Glomerular endothelial cell (primary cell): ENCODE measurements around the gene SLC28A1. TPM values are rescaled to one million over a fixed set of nuclear protein-coding genes. Genes with fewer than 3 reads are reported as not detected.
"Not testable (repeated sequence)": the region's sequence is repeated elsewhere in the genome, so short reads cannot be mapped to it uniquely, and the experiment has no call there.

Source experiments
- DNase-seq: peaks from one replicate; pipeline ENCODE4 v3.0.0-alpha.2; 2011; ENCODE audit warnings: low read depth, low spot score; ENCODE audit errors: extremely low read depth
- total RNA-seq: library from RNA; depleted of rRNA; stranded (reverse); fragments of >200 nt; gene quantifications from 2 replicates; pipeline ENCODE4 v1.2.3, GENCODE V29; 2015

The SLC28A1 gene
- total RNA-seq, 1 donor from 2014 or later: not detected

DNA sequence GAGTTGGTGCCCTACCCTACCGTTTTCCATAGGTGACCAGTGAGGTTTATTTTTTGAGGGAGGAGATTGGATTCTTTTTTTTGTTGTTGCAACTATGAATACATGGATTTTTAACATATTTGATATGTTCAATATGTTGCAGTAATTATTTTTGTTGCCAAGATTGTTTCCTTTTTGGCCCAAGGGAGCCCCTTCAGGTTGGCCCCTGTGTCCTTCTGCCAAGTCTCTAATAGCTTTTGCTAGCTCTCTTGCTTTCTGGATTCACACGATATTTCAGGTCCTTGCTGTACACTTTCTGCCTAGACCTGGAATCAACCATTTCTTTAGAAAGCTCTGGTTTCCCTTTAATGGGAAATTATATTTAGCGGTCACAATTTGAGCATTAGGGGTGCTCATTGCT, 22.7 kb upstream of the SLC28A1 start:
- DNase-seq: no peak

DNA sequence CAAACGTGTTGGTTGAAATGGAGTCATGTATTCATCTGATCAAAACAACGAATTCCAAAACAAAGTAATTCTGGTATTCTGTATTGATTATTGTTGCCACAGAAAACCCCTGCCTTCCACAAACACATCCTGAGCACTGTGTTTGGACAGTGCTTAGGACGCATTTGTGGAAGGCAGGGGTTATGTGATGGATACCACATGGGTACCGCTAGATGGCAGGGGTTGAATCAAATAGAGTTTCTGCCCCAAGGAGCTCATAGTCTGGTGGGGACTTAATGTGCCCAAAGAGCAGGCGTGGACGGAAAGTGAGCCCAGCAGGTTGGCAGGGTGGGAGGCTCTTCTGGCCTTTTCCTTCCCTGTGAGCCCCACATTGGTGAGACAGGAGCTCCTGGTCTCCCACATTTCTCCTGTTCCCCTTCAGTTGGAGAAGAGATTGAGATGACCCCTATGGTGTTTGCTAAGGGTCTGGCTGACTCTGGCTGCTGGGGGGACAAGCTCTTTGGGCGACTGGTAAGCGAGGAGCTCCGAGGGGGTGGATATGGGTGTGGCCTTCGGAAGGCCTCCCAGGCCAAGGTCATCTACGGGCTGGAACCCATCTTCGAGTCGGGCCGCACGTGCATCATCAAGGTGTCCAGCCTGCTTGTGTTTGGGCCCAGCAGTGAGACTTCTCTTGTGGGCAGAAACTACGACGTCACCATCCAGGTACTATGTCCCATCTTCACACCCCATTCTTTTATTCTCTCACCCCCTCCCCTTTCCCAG, 22.1 kb upstream of the SLC28A1 start:
- no peak for DNase-seq

DNA sequence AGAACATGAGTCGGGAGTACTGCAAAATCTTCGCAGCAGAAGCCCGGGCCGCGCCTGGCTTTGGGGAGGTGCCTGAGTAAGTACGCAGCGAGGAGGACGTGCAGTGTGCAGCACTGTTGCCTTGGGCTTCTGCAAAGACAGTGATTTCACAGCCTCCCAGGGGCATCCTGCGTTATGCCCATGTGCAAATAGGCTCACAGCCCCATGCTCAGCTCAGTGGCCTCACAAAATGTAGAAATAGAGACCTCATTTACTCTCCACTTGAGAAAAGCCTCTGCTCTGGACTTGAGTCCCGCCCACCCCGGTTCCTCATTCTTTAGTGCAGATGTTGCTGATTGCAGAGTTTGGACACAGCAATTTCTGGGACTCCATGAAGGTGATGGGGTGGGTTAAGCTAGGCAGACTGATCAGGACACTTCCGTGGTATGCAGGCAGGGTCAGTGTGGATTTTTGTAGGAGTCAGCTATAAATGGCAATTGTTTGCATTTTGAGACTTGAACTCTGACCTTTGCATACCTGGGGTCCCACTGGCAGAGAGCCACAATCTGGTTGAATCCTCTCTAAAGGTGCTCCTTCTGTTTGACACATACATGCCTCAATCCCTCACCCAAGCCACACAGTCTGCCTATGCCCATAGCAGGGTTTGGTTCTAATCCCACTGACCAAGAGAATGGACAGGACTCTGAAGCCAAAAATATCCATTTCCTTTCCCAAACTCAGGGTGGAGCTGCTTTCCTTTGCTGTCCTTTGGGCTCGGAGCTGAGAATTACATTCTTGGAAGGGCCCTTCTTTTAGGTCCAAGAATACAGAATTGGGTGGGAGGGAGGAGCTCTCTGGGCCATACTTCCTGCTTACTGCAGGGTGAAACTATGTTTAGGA, 20.7 kb upstream of the SLC28A1 start:
- DNase-seq: no peak

DNA sequence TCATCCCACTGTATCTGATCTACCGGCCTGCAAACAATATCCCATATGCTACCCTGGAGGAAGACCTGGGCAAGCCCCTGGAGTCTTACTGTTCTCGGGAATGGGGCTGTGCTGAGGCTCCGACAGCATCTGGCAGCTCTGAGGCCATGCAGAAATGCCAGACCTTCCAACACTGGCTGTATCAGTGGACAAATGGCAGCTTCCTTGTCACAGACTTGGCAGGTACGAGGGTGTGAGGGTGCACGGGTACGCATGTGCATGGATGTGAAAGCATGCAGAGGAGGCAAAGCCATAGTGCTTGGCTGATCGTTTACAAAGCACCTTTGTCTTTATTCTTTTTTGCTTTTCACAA, 20.0 kb upstream of the SLC28A1 start:
- no peak for DNase-seq

DNA sequence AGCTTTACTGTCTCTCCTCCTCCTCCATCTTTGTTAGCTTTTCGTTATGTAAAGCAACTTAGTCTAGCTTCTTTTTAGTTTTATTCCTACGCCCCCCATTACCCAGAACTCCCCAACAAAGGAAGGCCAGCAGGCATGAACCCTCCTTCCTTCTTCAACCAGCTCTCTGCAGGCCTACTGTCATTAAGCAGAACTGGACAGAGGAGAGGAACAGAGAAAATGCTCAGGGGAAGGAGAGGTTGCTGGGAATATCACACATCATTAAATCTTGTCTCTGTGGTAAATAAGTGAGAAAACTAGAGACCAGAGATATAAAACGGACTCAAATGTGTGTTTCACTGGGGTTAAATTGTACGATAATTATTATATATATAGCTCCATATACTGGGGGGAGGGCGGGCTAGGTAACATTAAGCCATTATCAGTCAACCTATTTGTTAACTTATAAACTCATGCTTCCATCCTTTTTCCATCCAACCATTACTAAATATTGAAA, 19.3 kb upstream of the SLC28A1 start:
- DNase-seq: no peak

DNA sequence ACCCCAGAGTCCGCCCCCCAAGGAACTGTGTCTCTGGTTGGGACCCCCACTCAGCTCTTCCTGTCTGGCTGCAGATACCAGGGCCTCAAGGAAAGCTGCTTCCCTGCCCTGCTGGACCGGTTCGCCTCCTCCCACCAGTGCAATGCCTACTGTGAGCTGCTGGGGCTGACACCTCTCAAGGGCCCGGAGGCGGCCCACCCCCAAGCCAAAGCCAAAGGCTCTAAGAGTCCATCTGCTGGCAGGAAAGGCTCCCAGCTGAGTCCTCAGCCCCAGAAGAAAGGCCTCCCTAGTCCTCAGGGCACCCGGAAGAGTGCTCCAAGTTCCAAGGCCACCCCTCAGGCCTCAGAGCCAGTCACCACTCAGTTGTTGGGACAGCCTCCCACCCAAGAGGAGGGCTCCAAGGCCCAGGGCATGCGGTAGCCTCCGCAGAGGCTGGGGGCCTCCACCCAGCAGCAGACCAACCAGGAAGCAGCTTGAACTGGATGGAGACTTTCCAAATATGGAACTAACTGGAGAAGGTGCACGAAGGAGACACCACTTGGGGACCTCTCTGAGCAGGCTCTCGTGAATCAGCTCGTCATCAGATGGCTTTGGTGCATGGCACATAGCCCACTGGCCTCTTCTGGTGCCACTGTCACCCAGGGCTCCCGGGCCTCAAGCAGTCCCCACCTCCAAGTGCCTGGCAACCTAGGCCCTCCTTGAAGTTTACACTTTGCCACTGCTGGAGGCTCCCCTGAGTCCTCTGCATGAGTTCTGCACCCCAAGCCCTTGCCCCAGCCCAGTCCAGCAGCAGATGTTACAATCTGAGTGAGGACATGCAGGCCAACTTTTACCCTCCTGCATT, 16.2 kb upstream of the SLC28A1 start:
- no peak for DNase-seq

DNA sequence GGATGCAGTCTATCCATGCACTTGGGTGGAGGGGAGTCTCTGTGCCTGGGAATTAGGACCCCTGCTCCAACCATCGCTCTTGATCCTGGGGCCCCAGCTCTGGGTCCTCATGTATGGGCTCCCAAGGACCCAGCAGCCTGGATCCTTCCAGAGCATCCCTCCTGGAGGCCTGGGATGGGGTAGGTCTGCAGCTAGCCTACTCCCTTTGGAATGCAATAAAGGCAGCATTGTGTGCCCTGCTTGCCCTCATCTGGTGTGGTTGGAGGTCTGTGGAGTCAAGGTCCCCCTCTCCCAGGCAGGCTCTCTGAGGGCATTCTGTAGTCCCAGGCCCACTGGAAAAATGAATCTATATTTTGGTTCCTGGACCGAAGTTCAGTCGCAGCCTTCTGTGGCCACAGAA, 15.0 kb upstream of the SLC28A1 start:
- no peak for DNase-seq

DNA sequence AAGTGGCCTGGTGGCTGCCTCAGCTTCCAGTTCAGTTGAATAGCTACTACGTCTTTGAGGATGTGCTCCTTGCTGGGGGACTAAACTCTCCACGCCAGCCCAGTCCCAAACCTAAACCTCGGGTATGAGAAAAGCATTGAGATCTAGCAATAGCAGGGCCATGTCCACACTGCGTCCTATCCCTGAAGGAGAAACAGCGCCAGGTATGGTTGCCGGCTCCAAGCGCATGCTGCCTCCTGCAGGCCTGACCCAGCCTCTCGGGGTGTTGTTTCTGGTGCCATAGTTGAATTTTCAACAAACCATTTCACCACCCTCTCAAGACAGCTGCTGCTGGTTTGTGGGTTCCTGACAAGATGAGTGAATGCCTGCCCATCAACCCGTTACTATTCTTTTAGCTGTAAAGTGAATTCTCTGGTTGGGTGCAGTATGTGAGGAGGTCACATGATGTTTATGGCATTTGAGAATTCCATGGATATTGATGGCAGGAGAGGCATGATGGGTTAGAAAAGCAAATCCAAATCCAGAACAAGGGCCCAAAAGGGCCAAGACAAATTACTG, 13.0 kb upstream of the SLC28A1 start:
- no peak for DNase-seq

DNA sequence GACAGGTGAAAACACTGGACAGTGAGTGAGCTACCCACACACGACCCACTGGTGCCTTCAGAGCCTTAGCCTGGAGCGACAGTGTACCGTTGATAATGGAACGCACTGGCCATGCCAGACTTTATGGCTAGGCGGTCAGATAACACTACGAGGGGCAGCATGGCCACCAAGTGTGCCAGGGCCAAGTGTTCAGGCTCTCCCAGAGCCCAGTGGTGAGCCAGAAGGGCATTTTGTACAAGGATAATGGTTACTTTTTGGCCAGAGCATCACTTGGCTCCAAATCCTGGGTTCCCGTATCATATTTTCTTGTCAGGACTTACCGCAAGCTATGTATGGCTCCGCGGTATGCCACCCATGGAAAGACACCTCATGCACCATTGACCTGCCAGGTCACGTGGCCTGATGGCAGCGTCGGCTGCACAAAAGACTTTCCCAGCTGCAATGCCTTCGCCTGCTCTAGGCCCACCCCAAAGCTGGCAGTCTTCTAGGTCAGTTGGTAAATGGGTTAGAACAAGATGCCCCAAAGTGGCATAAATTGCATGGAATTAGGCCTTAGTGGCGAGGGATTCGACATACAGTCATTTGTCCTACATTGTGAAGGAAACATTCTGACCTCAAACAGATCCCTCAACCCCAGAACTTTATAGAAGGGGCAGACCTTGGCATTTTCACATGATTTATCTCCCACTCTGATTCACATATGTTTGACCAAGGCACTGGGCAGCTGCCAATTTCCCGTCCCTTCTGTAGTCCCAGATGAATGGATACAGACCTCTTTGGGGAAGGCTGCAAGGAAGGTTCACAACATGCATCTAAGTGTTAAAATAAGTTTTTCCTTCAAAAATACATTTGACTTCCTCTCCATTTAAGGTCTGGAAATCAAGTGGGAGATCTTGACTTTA, 12.2 kb upstream of the SLC28A1 start:
- DNase-seq: no peak

DNA sequence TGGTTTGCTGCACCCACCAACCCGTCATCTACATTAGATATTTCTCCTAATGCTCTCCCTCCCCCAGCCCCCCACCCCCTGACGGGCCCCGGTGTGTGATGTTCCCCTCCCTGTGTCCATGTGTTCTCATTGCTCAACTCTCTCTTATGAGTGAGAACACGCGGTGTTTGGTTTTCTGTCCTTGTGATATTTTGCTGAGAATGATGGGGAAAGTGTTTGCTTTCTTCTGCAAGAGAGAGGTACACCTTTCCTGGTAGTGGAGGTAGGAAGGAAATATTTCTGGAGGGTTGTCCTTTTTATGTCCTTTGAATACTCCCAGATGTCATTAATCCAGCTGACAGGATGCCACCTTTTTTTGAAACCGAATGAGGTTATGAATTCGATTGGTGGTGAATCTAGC, 10.5 kb upstream of the SLC28A1 start:
- no peak for DNase-seq

DNA sequence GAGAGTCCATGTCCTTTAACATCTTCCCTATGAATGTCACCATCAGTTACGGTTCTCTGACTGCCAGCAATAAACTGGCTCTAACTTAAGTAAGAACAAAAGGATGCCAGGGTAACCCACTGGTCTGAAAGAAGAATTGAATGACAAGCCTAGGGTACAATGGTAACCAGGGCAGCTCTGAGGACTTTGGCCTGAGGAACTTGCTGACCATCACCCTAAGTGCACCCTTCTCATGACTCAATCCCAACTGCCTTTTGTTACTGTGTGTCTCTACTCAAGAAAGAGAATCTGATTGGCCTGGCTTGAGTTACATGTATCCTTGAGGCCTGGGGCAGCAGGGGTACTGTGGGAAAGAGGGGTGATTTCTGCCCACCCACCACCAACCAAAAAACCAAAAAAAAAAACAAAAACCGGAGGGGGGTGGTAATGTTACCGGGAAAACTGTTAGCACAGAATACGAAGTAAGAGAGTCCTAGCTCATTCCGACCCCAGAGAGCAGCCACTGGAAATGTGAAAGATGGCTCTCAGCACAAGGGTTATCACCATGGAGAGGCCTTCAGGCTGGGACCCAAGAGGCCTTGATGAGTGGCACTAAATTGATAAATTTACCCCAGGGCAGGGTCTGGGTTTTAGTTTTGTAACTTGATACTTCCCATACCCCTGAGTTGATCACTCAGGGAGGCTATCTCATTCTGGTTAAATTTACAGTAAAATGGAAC, 9.3 kb upstream of the SLC28A1 start:
- no peak for DNase-seq

DNA sequence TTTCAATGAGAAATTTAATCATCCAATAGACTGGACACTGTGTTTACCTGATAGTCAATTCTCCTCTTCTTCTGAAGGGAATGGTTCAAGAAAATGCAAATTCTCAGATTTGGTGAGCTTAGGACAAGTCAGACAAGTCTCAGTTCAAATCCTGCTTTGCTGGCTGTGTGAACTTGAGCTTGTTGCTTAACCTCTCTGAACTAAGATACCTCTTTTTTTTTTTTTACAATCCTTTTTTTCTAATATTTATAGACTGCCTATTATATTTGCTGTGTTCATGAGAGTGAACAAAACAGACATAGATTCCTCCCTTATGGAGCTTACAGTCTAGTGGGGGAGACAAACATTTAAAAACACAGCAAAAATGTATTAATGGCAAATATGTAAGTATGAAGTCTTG, 8.2 kb upstream of the SLC28A1 start:
- no peak for DNase-seq

DNA sequence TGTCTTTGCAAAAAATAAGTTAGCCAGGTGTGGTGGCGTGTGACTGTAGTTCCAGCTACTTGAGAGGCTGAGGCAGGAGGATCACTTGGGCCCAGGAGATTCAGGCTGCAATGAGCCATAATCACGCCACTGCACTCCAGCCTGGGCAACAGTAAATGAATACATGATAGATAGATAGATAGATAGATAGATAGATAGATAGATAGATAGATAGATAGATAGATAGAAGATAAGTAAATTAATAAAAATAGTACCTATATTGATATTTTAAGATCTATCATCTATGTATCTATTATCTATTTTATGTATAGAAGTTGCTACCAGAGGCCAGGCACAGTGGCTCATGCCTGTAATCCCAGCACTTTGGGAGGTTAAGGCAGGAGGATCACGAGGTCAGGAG, 6.8 kb upstream of the SLC28A1 start:
- DNase-seq: not testable (repeated sequence)

DNA sequence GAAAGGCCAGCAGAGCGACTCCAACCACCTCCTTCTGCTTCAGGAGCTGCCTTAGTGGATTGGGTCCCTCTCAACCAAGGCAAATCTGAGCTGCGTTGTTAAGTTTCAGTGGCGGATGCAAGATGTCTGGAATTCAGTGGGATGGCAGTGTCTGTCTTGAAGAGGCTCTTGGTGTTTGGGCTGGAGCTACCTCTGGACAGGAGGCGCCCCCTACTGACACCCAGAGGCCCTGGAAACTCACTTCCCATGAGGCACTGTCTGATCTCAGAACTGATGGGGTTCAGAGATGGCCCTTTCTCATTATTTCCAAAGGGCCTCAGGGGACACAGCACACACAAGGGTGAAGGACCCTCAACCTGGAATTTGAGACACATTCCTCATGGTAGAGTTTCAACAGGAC, 6.0 kb upstream of the SLC28A1 start:
- DNase-seq: no peak

DNA sequence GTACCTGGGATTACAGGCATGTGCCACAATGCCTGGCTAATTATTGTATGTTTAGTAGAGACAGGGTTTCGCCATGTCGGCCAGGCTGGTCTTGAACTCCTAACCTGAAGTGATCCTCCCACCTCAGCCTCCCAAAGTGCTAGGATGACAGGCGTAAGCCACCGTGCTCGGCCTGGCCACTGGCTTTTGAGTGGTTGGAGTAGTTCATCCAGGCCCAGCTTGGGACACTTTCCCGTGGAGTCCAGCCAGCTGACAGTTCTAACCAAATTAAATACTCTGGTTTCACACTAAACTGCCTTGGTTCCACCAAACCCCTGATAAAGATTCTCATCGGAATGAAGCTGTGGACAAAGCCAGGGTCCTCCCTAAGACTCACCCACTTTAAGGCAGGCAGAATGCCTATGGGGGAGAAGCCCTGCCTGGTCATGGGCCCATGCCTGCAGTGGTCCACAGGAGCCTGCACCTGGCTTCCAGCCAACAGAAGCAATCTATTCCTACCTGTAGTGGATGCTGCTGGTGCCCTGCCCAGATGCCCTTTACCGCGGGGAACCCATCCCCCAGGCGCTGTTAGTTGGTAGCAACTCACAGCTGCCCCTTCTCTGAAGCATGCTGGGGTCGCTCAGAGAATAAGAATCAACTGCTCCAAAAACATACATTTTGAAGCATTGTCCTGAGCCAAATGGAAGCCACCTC, 5.2 kb upstream of the SLC28A1 start:
- no peak for DNase-seq

DNA sequence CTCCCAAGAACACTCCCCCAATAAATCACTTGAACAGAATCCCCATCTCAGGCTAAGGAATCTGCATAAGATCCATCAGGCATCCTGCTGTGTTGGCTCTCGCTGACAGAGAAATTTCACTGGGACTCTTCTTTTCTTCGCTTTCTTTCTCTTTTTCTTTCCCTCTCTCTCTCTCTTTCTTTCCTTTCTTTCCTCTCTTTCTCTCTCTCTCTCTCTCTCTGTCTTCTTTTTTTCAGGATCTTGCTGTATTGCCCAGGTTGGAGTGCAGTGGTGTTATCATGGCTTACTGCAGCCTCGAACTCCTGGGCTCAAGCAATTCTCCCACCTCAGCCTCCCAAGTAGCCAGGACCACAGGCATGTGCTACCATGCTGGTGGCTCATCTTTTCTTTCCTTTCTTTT, 4.5 kb upstream of the SLC28A1 start:
- DNase-seq: no peak

DNA sequence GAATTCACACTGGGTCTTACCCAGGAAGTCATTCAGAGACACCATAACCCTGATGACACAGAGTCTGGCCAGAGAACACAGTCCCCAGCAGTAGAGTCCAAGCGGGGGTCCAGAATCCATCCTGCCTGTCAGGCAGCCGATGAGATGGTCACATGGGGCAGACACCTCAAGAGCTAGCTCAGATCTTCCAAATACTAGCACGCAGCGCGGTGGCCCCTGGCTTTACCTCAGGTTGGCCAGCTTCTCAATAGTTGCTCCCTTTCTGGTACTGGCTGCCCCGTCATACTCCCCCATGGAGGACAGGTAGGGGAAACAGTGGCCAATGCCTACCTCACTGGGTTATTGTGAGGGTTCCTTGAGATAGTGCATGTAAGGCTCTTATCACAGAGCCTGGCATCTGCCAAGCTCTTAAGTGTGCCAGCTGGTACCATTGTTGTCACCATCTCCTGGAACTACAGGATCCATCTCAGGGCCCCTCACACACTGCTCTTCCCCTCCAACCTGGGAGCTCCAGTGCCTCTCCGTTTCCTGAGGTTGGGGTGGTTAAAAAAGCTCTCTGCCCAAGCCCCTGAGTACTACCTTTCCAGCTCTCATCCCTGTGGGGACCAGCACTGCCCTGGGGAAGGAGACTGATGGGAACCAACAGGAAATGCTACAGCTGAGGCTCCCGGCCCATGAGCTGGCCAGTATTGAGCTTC, 3.5 kb upstream of the SLC28A1 start:
- DNase-seq: no peak

DNA sequence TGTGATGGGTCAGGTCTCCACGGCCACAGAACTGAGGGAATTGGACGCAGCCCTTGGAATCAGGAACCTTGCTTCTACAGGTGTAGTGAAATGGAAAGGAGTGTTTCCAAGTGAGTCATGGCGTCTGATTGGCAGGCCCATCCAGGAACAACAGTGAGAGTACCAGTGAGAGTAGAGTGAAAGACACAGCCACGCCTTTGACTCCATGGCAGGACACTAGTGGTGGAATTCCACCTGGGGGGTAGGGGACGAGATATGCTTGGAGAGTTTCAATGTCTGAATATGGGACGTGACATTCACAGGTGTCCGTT, 3.0 kb upstream of the SLC28A1 start:
- DNase-seq: no peak
